ENCODE data around the gene JAK3.

- TF ChIP-seq CTCF (IDR thresholded peaks at IDR 0.05) (no peak), POLR2A (IDR thresholded peaks at IDR 0.05) (no peak)
Observed at GRCh38 chr19:17846146-17846545, 1.6 kb downstream of the JAK3 start.

All from body of pancreas (tissue), 4 donors.